Measurements from ENCODE around the gene NDUFC2. TPM values are rescaled to one million over a fixed set of nuclear protein-coding genes. Genes with fewer than 3 reads are reported as not detected.
"Not testable (repeated sequence)": the region's sequence is repeated elsewhere in the genome, so short reads cannot be mapped to it uniquely, and the experiment has no call there.

Gene NDUFC2
- total RNA-seq, 1 experiment from 2014 or later, result 425 TPM

DNA sequence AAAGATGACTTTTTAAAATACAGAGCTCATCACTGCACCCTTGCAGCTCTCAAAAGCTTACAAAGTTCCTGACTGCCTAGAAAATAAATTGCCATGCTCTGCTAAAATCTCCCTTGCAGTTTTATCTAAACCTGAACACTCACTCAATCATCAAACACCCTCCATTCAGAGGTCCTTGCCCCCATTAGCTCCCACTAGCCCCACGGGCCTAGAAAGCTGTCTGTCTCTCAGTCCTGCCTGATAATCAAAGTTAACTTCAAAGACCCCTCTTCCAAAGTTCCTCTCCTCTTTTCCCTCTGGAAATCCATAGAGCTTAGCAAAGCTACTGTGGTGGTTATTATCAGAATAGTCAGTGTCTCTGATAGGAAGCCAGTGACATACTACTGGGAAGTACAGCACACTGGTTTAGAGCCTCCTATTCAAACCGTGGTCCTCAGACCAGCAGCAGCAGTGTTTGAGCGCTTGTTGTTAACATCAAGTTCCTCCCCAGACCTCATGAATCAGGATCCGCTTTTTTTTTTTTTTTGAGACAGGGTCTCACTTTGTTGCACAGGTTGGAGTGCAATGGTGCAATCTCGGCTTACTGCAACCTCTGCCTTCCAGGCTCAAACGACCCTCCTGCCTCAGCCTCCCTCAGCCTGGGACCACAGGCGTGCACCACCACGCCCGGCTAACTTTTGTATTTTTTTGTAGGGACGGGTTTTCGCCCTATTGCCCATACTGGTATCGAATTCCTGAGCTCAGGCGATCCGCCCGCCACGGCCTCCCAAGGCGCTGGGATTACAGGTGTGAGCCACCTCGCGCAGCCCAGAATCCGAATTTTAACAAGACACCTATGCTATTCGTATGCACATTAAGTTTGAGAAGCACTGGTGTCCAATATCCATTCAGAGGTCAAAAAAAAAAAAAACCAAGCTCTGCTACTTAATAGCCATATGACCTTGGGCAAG lies 1.2 kb downstream of the NDUFC2 start:
- H3K4me3 ChIP-seq (ENCODE audit: low read depth, low read length, poor library complexity, severe bottlenecking), result peak overlapping the region; percentile 81
- TF ChIP-seq CTCF (conservative IDR thresholded peaks at IDR 0.05; ENCODE audit: low read depth, low read length), result no peak
- TF ChIP-seq EZH2 (IDR thresholded peaks at IDR 0.05; ENCODE audit: borderline replicate concordance, low read depth, low read length, poor library complexity, severe bottlenecking), result no peak
- H3K36me3 ChIP-seq (ENCODE audit: insufficient read depth, low read length, poor library complexity, severe bottlenecking), result no peaks in the 10 kb centered on the region
- intact Hi-C loops (cut with micrococcal nuclease; ENCODE audit: unreplicated experiment), result loop anchor here (5.0 kb wide), 1 partner anchor 59 kb away; the partner anchor contains the start of gene ALG8
- peak overlapping the region; percentile 88 for H3K27ac ChIP-seq (ENCODE audit: low read depth, low read length, poor library complexity, severe bottlenecking)
- no peaks in the 10 kb centered on the region for H3K4me1 ChIP-seq (ENCODE audit: insufficient read depth, low read length, poor library complexity, severe bottlenecking)
- CTCF ChIA-PET, result interaction anchor here (0.6 kb wide), 2 partner anchors 26 to 135 kb away, joined by 3 to 6 read pairs; no protein-coding TSS in a partner anchor
- POLR2A ChIA-PET (ENCODE audit: low non-redundant PET), result no interaction called here
- no peaks in the 10 kb centered on the region for H3K27me3 ChIP-seq (replicated peaks; ENCODE audit: insufficient read depth, low read depth, low read length, poor library complexity)
- no peak for DNase-seq (ENCODE audit: low spot score)
- no TSS peak for BruUV-seq (replicated peaks)
- no peaks in the 10 kb centered on the region for H3K9me3 ChIP-seq (ENCODE audit: low read depth, low read length, poor library complexity, severe bottlenecking)

GRCh38 chr11:78077592-78077991 lies 2.1 kb downstream of the NDUFC2 start:
- BruUV-seq (replicated peaks); H3K27ac ChIP-seq (ENCODE audit: low read depth, low read length, poor library complexity, severe bottlenecking); H3K9me3 ChIP-seq (ENCODE audit: low read depth, low read length, poor library complexity, severe bottlenecking); H3K4me1 ChIP-seq (ENCODE audit: insufficient read depth, low read length, poor library complexity, severe bottlenecking); H3K4me3 ChIP-seq (ENCODE audit: low read depth, low read length, poor library complexity, severe bottlenecking); DNase-seq (ENCODE audit: low spot score); H3K36me3 ChIP-seq (ENCODE audit: insufficient read depth, low read length, poor library complexity, severe bottlenecking); POLR2A ChIA-PET (ENCODE audit: low non-redundant PET); H3K27me3 ChIP-seq (replicated peaks; ENCODE audit: insufficient read depth, low read depth, low read length, poor library complexity): not testable (repeated sequence)
- intact Hi-C loops (cut with micrococcal nuclease; ENCODE audit: unreplicated experiment), result loop anchor here (5.0 kb wide), 1 partner anchor 60 kb away; the partner anchor contains the start of gene ALG8
- CTCF ChIA-PET, result interaction anchor here (0.6 kb wide), 1 partner anchor 136 kb away, joined by 6 read pairs; no protein-coding TSS in a partner anchor

- H3K36me3 ChIP-seq (ENCODE audit: insufficient read depth, low read length, poor library complexity, severe bottlenecking), result peaks cover 9% of the 10 kb centered on the region
- H3K4me3 ChIP-seq (ENCODE audit: low read depth, low read length, poor library complexity, severe bottlenecking), result no peak overlapping the region
- DNase-seq (ENCODE audit: low spot score), result no peak
- CTCF ChIA-PET, result no interaction called here
- POLR2A ChIA-PET (ENCODE audit: low non-redundant PET), result no interaction called here
- BruUV-seq (replicated peaks), result no TSS peak
- H3K4me1 ChIP-seq (ENCODE audit: insufficient read depth, low read length, poor library complexity, severe bottlenecking), result no peaks in the 10 kb centered on the region
- H3K27ac ChIP-seq (ENCODE audit: low read depth, low read length, poor library complexity, severe bottlenecking), result no peak overlapping the region
- no peaks in the 10 kb centered on the region for H3K9me3 ChIP-seq (ENCODE audit: low read depth, low read length, poor library complexity, severe bottlenecking)
- intact Hi-C loops (cut with micrococcal nuclease; ENCODE audit: unreplicated experiment), result loop anchor here (5.0 kb wide), 1 partner anchor 60 kb away; the partner anchor contains the start of gene ALG8
- H3K27me3 ChIP-seq (replicated peaks; ENCODE audit: insufficient read depth, low read depth, low read length, poor library complexity), result no peaks in the 10 kb centered on the region
- TF ChIP-seq EZH2 (IDR thresholded peaks at IDR 0.05; ENCODE audit: borderline replicate concordance, low read depth, low read length, poor library complexity, severe bottlenecking) (no peak), CTCF (conservative IDR thresholded peaks at IDR 0.05; ENCODE audit: low read depth, low read length) (no peak)
These were observed 2.8 kb downstream of the NDUFC2 start for GRCh38 chr11:78076733-78077403.

All from A673 (cell line).